ENCODE measurements around the gene GCNT3. TPM values are rescaled to one million over a fixed set of nuclear protein-coding genes. Genes with fewer than 3 reads are reported as not detected.
"Not testable (repeated sequence)": the region's sequence is repeated elsewhere in the genome, so short reads cannot be mapped to it uniquely, and the experiment has no call there.

Gene GCNT3
- total RNA-seq, 1 donor from 2014 or later = not detected

DNA sequence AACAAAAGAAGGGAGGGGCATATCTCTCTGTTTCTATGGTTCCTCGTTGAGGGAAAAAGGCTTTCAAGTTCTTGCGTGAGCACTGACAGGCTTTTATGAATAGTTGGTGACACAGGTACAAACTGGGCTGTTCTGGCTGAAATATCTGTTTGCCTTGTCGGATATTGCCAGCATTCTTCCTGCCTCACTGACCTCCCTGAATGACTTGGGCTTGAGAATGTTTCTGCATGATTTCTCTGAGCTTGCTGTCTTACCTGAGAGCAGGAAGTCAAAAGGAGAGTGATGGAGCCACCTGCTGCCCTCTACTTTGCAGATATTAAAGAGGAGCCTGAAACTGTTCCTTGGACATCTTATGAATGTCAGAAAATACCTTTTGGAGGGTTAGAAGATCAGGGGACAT lies 4.8 kb downstream of the GCNT3 start:
- no peak for DNase-seq

DNA sequence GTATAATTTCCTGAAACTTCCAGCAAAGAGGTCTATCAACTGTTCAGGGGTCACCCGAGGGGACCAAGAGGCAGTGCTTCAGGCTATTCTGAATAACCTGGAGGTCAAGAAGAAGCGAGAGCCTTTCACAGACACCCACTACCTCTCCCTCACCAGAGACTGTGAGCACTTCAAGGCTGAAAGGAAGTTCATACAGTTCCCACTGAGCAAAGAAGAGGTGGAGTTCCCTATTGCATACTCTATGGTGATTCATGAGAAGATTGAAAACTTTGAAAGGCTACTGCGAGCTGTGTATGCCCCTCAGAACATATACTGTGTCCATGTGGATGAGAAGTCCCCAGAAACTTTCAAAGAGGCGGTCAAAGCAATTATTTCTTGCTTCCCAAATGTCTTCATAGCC lies 6.8 kb downstream of the GCNT3 start:
- DNase-seq = no peak

GRCh38 chr15:59622289-59622688 lies 10.7 kb downstream of the GCNT3 start:
- DNase-seq = no peak

DNA sequence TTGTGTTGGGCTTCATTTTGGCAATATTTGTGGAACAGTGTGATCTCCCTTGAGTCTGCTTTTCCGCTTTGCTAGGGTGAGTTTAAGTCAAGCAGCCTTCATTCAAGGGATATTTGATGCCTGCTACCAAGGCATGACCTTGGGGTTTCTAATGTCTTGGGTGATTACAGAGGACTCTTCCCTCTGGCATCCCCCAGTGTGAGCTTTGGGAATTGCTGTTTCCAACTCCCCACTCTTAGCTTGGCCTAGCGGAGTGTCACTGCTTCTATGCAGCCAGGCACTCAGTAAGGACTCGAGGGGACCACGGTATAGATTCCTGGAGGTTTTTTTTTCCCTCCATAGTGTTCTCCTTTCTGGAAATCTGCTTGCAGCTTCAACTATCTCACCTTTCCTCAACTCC lies 21.1 kb downstream of the GCNT3 start:
- no peak for DNase-seq

DNA sequence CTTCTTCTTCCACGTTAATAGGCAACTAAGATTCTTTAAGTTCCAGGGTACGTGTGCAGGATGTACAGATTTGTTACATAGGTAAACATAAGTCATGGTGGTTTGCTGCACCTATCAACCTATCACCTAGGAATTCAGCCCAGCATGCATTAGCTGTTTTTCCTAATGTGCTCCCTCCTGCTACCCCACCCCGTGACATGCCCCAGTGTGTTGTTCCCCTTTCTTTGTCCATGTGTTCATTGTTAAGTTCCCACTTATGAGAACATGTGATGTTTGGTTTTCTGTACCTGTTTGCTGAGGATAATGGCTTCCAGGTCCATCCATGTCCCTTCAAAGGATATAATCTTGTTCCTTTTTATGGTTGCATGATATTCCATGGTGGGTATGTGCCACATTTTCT lies 24.6 kb downstream of the GCNT3 start:
- DNase-seq = no peak

- DNase-seq = not testable (repeated sequence)
These were observed 25.9 kb downstream of the GCNT3 start for GRCh38 chr15:59637507-59637906.

DNA sequence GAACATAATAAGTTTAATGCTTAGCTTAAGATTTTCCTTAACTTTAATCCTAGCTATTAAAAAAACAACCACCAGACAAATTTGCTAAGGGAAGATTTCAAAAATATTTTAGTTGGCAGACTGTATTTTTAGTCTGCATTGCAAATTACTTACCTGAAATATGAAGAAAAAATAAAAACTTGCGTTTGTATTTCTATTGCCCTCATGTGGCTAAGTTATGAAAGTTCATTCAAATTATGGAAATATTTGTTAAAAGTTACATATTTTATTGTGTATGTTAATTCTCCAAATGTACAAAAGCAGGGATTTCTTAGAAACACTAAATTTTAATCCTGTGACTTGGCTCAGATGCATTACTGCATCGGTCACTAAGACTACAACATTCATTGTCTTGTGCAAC lies 30.8 kb downstream of the GCNT3 start:
- no peak for DNase-seq

DNA sequence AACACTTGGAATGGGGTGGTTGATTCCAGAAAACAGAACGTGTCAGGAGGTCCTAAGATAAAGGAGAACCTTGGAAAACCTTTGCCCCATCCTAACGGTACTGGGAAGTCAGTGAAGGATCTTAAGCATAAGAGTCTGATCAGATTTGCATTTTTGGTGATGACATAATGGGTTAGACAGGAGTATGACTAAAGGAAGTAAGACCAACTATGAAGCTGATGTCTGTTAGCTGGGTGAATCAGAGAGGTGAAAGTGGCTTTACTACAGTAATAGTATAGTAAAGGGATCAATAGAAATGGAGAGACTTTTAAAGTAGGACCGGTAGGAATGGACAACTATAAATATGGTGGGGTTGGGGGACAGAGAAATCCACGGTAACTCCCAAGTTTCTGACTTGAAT lies 33.2 kb downstream of the GCNT3 start:
- no peak for DNase-seq

GRCh38 chr15:59645812-59646211 lies 34.2 kb downstream of the GCNT3 start:
- DNase-seq = not testable (repeated sequence)

DNA sequence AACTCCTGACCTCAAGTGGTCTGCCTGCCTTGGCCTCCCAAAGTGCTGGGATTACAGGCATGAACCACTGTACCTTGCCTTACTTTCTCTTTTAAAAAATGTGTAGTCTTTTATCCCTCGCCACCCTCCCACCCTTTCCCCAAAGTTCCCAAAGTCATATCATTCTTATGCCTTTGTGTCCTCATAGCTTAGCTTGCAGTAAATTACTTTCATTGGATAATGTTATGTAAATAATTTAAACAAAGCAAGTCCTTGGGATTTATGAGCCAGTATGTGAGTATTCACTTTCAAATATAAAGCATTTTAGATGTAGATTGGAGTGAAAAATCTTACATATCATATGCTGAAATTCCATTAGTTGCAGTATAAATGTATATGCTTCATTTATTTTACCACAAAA lies 34.7 kb downstream of the GCNT3 start:
- DNase-seq = no peak

DNA sequence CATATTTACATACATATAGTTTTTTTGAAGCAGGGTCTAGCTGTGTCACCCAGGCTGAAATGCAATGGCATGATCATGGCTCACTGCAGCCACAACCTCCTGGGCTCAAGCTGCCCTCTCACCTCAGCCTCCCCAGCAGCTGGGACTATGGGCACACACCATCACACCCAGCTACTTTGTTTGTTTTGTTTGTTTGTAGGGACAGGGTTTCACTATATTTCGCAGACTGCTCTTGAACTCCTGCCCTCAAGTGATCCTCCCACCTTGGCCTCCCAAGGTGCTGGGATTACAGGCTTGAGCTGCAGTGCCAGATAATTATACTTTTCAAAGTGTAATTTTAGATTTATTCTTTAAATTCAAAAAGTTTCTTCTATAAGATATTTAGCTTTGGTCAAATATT lies 35.5 kb downstream of the GCNT3 start:
- no peak for DNase-seq

- DNase-seq = no peak
These were observed 38.0 kb downstream of the GCNT3 start for GRCh38 chr15:59649603-59650002.

- no peak for DNase-seq
These were observed 42.5 kb downstream of the GCNT3 start for GRCh38 chr15:59654046-59654445.

- peak; percentile 94 for DNase-seq
These were observed 45.5 kb downstream of the GCNT3 start, which contains the start of gene GTF2A2 for GRCh38 chr15:59656897-59657634. TSS of gene GTF2A2 (minus strand) at chr15:59657515. CDS start at chr15:59652277, 5,238 bp downstream.

- DNase-seq = no peak
These were observed 46.1 kb downstream of the GCNT3 start for GRCh38 chr15:59657635-59658125.

- DNase-seq = no peak
These were observed 47.8 kb downstream of the GCNT3 start for GRCh38 chr15:59659366-59659765.

DNA sequence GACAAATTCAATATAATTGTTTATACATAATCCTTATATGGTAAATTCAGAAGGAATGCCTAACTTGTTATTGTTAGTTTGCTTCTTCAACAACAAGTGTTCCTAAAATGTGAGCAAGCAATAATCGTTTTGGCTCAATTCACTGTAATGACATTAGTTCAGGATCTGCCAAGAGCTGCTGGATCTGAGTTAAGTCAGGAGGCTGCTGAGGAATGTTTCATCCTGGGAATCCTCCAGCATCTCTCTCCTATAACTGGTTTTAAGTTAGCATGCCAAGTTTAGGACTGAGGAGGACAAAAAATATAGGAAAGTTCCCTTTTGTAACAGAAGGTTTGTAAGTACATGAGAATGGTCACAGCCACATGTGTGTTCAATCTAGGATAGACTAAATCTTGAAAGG lies 50.7 kb downstream of the GCNT3 start:
- DNase-seq = no peak

DNA sequence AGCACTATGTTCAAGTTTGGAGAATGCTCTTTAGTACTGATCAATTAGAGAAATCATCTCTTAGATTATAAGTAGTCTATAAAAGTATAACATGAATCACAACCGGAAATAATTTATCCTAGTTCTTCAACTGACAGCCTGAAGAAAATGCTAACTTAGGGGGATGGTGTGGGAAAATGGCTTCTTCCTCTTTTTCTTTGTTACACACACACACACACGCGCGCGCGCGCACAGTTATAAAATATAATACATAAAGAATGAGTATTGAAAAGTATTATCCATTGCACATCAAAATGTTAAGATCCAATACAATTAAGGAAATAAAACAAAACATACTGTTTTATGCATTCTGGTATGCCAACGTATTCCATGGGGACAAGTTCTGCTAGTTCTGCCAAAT lies 57.0 kb downstream of the GCNT3 start:
- no peak for DNase-seq

Small RNA genes within 50 kb of the gene (small RNA-seq; reads per million reads assigned to genes)
- gene RNA5SP396 = not detected

Other genes starting within 250 kb of the GCNT3 start
- 31.2 TPM for gene MYO1E, start 238.9 kb upstream of the GCNT3 start, total RNA-seq
- 93.1 TPM for gene FAM81A, start 173.6 kb upstream of the GCNT3 start, total RNA-seq
- 22.3 TPM for gene GTF2A2, start 45.7 kb downstream of the GCNT3 start, total RNA-seq
- 81.9 TPM for gene BNIP2, start 77.5 kb downstream of the GCNT3 start, total RNA-seq